CD4-positive, alpha-beta T cell (primary cell): ENCODE data around the gene AXIN2. TPM values are rescaled to one million over a fixed set of nuclear protein-coding genes. Genes with fewer than 3 reads are reported as not detected.
"Not testable (repeated sequence)": the region's sequence is repeated elsewhere in the genome, so short reads cannot be mapped to it uniquely, and the experiment has no call there.

Experiments
- ATAC-seq: fragments of 200-7000 bp; cut with Tn5 transposase; one replicate; pipeline ENCODE4 v1.10.0; 2022; ENCODE audit warnings: mild to moderate bottlenecking; ENCODE audit not compliant: poor library complexity
- CTCF ChIA-PET: fragments of 350-600 bp; sonication (Branson Sonifier 250); formaldehyde crosslinking; loops from one replicate; lab custom pipeline; 2021; ENCODE audit warnings: antibody characterized with exemption, inconsistent platforms; lab: Charles Lee
- POLR2A ChIA-PET: fragments of 350-600 bp; sonication (Branson Sonifier 250); formaldehyde crosslinking; loops from one replicate; lab custom pipeline; 2021; ENCODE audit warnings: antibody characterized with exemption, inconsistent platforms; lab: Charles Lee
- DNase-seq, 14 experiments: peaks; one replicate each; pipeline ENCODE4 v3.0.0-alpha.2; 2013 to 2020; ENCODE audit warnings: mixed read lengths in 2 of 14
- H3K27ac ChIP-seq, 2 donors: one replicate each; pipeline versions ENCODE4 v1.5.1 to v1.7.0; 2013; ENCODE audit warnings: low read length in 2 of 2, low read depth in 1 of 2, mild to moderate bottlenecking in 1 of 2
- H3K27me3 ChIP-seq, 2 experiments: 1 replicate in 1 of 2; 2 replicates in 1 of 2; pipeline versions ENCODE4 v1.6.1 to v1.7.0; 2013; ENCODE audit warnings: low read length in 2 of 2, control low read depth in 1 of 2, mild to moderate bottlenecking in 1 of 2, moderate library complexity in 1 of 2; ENCODE audit not compliant: insufficient read depth in 2 of 2, control insufficient read depth in 1 of 2
- H3K36me3 ChIP-seq: one replicate; pipeline ENCODE4 v1.6.1; 2013; ENCODE audit warnings: low read length, control low read depth; ENCODE audit not compliant: insufficient read depth
- H3K4me1 ChIP-seq: one replicate; pipeline ENCODE4 v1.6.1; 2013; ENCODE audit warnings: low read length, control low read depth; ENCODE audit not compliant: insufficient read depth
- H3K4me3 ChIP-seq: one replicate; pipeline ENCODE4 v1.5.1; 2013; ENCODE audit warnings: mild to moderate bottlenecking, low read length, moderate library complexity
- H3K9me3 ChIP-seq, 2 experiments: 1 replicate in 1 of 2; 2 replicates in 1 of 2; pipeline versions ENCODE4 v1.6.1 to v1.7.0; 2013; ENCODE audit warnings: low read length in 2 of 2, mild to moderate bottlenecking in 2 of 2, control low read depth in 1 of 2, moderate library complexity in 1 of 2; ENCODE audit not compliant: control insufficient read depth in 1 of 2, insufficient read depth in 1 of 2
- H3K27ac Mint-ChIP-seq: one replicate; pipeline ENCODE4 v1.8.0; 2020; ENCODE audit warnings: mixed read lengths
- H3K27me3 Mint-ChIP-seq: one replicate; pipeline ENCODE4 v1.8.0; 2021; ENCODE audit warnings: mixed read lengths
- H3K36me3 Mint-ChIP-seq: one replicate; pipeline ENCODE4 v1.8.0; 2021; ENCODE audit warnings: low read depth, mixed read lengths
- H3K4me1 Mint-ChIP-seq: one replicate; pipeline ENCODE4 v1.8.0; 2021; ENCODE audit warnings: low read depth, mixed read lengths
- H3K4me3 Mint-ChIP-seq: one replicate; pipeline ENCODE4 v1.8.0; 2020; ENCODE audit warnings: mild to moderate bottlenecking, mixed read lengths
- H3K9me3 Mint-ChIP-seq: one replicate; pipeline ENCODE4 v1.8.0; 2020; ENCODE audit warnings: mixed read lengths
- CTCF ChIP-seq: fragments of 200-600 bp; IDR thresholded peaks from one replicate; pipeline ENCODE4 v1.8.0; 2022; ENCODE audit warnings: antibody characterized with exemption, mild to moderate bottlenecking
- intact Hi-C, 2 experiments: fragments of 100-400 bp; cut with DNase I in 1 of 2; cut with micrococcal nuclease in 1 of 2; formaldehyde crosslinking; loops; one replicate each; pipeline versions ENCODE4 v1.15.1 to v1.9.0; 2023 to 2025; cut with DNase I, micrococcal nuclease
- total RNA-seq, 174 experiments: library from RNA in 2 of 174; stranded (reverse) in 2 of 174; gene quantifications; one replicate each; pipeline ENCODE4 v1.2.3 and lab custom pipeline; 2021 to 2026

AXIN2 gene
- total RNA-seq, 2 experiments from 2014 or later: 47.9 to 49.8 TPM

DNA sequence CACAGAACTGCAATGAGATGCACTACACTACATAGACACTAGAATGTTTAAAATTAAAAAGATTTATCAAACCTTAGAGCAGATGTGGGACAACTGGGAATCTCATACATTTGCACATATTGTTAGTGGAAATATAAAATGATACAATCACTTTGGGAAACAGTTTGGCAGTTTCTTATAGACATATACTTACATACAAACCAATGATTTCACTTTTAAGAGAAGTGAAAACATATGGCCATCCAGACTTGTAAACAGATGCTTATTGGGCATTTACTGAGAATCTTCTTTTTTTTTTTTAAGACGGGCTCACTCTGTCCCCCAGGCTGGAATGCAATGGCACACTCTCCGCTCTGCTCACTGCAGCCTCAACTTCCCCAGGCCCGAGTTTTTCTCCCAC, 50.1 kb downstream of the AXIN2 start:
- intact Hi-C loops: no loop called here
- no peak for TF ChIP-seq CTCF
- Histone ChIP-seq H3K4me3 (no peak overlapping the region), H3K36me3 (no peaks in the 10 kb centered on the region), H3K9me3 (no peaks in the 10 kb centered on the region), H3K27me3 (no peaks in the 10 kb centered on the region), H3K27ac (no peak overlapping the region), H3K4me1 (no peaks in the 10 kb centered on the region)
- ATAC-seq (no peak), DNase-seq (no peak)
- no peak overlapping the region for H3K4me3 Mint-ChIP-seq
- no peak overlapping the region for H3K27ac Mint-ChIP-seq
- ChIA-PET CTCF (no interaction called here), POLR2A (no interaction called here)
- H3K36me3 Mint-ChIP-seq: no peaks in the 10 kb centered on the region
- H3K4me1 Mint-ChIP-seq: no peaks in the 10 kb centered on the region
- no peaks in the 10 kb centered on the region for H3K27me3 Mint-ChIP-seq
- H3K9me3 Mint-ChIP-seq: no peaks in the 10 kb centered on the region

DNA sequence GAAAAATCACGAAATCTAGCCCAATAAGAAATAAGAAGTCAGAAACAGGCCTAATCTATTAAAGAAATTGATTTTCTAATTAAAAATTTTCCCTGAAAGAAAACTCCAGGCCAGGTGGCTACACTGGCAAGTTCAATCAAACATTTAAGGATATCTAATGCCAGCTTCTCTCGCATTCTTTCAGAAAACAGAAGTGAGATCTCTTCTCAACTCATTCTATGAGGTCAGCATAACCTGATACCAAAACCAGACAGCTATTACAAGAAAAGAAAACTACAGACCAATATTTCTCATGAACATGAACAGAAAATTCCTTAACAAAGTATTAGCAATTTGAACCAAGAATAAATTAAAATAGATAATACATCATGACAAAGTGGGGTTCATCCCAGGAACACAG, 52.4 kb downstream of the AXIN2 start:
- Histone ChIP-seq H3K4me1 (no peaks in the 10 kb centered on the region), H3K27ac (no peak overlapping the region), H3K36me3 (no peaks in the 10 kb centered on the region), H3K4me3 (no peak overlapping the region), H3K9me3 (no peaks in the 10 kb centered on the region), H3K27me3 (no peaks in the 10 kb centered on the region)
- ChIA-PET CTCF (no interaction called here), POLR2A (no interaction called here)
- intact Hi-C loops: no loop called here
- H3K36me3 Mint-ChIP-seq: no peaks in the 10 kb centered on the region
- H3K27me3 Mint-ChIP-seq: no peaks in the 10 kb centered on the region
- H3K4me1 Mint-ChIP-seq: no peaks in the 10 kb centered on the region
- no peak overlapping the region for H3K4me3 Mint-ChIP-seq
- H3K9me3 Mint-ChIP-seq: no peaks in the 10 kb centered on the region
- no peak for TF ChIP-seq CTCF
- ATAC-seq: no peak
- DNase-seq: no peak
- no peak overlapping the region for H3K27ac Mint-ChIP-seq

- intact Hi-C loops, H3K9me3 ChIP-seq, H3K27me3 Mint-ChIP-seq, H3K4me3 Mint-ChIP-seq, DNase-seq, H3K36me3 Mint-ChIP-seq, H3K4me1 ChIP-seq, POLR2A ChIA-PET, H3K27ac Mint-ChIP-seq, H3K4me1 Mint-ChIP-seq, ATAC-seq, H3K36me3 ChIP-seq, H3K27me3 ChIP-seq, H3K4me3 ChIP-seq, H3K27ac ChIP-seq, H3K9me3 Mint-ChIP-seq: not testable (repeated sequence)
- CTCF ChIA-PET: interaction anchor here (0.7 kb wide), 1 partner anchor 1181 kb away, joined by 3 read pairs; no protein-coding TSS in a partner anchor
Observed at GRCh38 chr17:65504673-65505072, 56.8 kb downstream of the AXIN2 start.

DNA sequence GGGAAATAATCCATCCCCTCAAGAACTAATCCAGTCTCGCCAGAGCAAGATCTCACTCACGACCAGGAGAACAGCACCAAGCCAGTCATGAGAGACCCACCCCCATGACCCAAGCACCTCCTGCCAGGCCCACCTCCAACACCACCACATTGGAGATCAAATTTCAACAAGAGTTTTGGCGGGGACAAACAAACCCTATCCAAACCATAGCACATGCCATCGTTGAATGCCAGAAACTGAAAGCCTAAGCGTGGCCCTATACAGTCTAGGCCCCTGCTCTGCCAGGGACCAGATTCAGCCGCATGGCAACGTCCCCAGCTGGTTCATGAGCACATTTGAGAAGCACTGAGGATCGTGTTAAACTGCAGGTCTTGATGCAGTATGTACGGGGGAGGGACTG, 57.3 kb downstream of the AXIN2 start:
- no peaks in the 10 kb centered on the region for H3K36me3 ChIP-seq
- Mint-ChIP-seq H3K27ac (no peak overlapping the region), H3K4me3 (no peak overlapping the region), H3K27me3 (no peaks in the 10 kb centered on the region), H3K9me3 (no peaks in the 10 kb centered on the region), H3K4me1 (no peaks in the 10 kb centered on the region), H3K36me3 (no peaks in the 10 kb centered on the region)
- ATAC-seq (no peak), DNase-seq (no peak)
- TF ChIP-seq CTCF: no peak
- intact Hi-C loops: no loop called here
- ChIA-PET CTCF (no interaction called here), POLR2A (no interaction called here)
- no peak overlapping the region for H3K27ac ChIP-seq
- H3K4me3 ChIP-seq: no peak overlapping the region
- no peaks in the 10 kb centered on the region for H3K4me1 ChIP-seq
- H3K27me3 ChIP-seq: no peaks in the 10 kb centered on the region
- no peaks in the 10 kb centered on the region for H3K9me3 ChIP-seq
